Prostate gland (tissue), 2 donors: Measurements from ENCODE around the gene OR12D2.
"Not testable (repeated sequence)": the region's sequence is repeated elsewhere in the genome, so short reads cannot be mapped to it uniquely, and the experiment has no call there.

ENCODE experiments used
- POLR2A ChIP-seq: fragments of 450-650 bp; IDR thresholded peaks from one replicate; pipeline ENCODE4 v1.6.1; 2016; ENCODE audit warnings: antibody characterized with exemption, mild to moderate bottlenecking
- TF ChIP-seq, protein P1 (sequence below), 4 experiments: fragments of 200-600 bp in 2 of 4; fragments of 450-650 bp in 2 of 4; sonication (generic) in 2 of 4; IDR thresholded peaks; 1 replicate in 3 of 4; 2 replicates in 1 of 4; pipeline ENCODE4 v1.5.1; 2016 to 2019; ENCODE audit warnings: antibody characterized with exemption in 4 of 4, mild to moderate bottlenecking in 2 of 4, moderate library complexity in 2 of 4

DNA sequence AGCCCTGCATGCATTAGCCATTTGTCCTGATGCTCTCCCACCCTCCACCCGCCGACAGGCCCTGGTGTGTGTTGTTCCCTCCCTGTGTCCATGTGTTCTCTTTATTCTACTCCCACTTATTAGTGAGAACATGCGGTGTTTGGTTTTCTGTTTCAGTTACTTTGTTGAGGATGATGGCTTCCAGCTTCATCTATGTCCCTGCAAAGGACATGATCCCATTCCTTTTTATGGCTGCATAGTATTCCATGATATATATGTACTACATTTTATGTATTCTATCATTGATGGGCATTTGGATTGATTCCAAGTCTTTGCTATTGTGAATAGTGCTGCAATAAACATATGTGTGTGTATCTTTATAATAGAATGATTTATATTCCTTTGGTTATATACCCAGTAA is 46.1 kb upstream of the OR12D2 start:
- TF ChIP-seq, protein P1, sequence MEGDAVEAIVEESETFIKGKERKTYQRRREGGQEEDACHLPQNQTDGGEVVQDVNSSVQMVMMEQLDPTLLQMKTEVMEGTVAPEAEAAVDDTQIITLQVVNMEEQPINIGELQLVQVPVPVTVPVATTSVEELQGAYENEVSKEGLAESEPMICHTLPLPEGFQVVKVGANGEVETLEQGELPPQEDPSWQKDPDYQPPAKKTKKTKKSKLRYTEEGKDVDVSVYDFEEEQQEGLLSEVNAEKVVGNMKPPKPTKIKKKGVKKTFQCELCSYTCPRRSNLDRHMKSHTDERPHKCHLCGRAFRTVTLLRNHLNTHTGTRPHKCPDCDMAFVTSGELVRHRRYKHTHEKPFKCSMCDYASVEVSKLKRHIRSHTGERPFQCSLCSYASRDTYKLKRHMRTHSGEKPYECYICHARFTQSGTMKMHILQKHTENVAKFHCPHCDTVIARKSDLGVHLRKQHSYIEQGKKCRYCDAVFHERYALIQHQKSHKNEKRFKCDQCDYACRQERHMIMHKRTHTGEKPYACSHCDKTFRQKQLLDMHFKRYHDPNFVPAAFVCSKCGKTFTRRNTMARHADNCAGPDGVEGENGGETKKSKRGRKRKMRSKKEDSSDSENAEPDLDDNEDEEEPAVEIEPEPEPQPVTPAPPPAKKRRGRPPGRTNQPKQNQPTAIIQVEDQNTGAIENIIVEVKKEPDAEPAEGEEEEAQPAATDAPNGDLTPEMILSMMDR (IDR thresholded peaks at IDR 0.05), result not testable (repeated sequence)
- TF ChIP-seq POLR2A, result not testable (repeated sequence)
